Neuron (in vitro differentiated cells): ENCODE measurements around the gene CBLC.

Experiments
- H2AFZ ChIP-seq: one replicate; pipeline ENCODE4 v1.6.1; 2013; ENCODE audit warnings: low read depth, mild to moderate bottlenecking, inconsistent platforms, low read length, moderate library complexity
- H3K27me3 ChIP-seq: one replicate; pipeline ENCODE4 v1.6.1; 2013; ENCODE audit warnings: low read length; ENCODE audit not compliant: insufficient read depth
- H3K36me3 ChIP-seq: one replicate; pipeline ENCODE4 v1.6.1; 2013; ENCODE audit warnings: low read length; ENCODE audit not compliant: insufficient read depth
- H3K4me1 ChIP-seq: one replicate; pipeline ENCODE4 v1.6.1; 2013; ENCODE audit warnings: low read length; ENCODE audit not compliant: insufficient read depth
- H3K4me3 ChIP-seq: 2 replicates; pipeline ENCODE4 v1.5.1; 2013; ENCODE audit warnings: mild to moderate bottlenecking, low read length, moderate library complexity
- H3K9me3 ChIP-seq: one replicate; pipeline ENCODE4 v1.6.1; 2013; ENCODE audit warnings: low read length

Gene CBLC

DNA sequence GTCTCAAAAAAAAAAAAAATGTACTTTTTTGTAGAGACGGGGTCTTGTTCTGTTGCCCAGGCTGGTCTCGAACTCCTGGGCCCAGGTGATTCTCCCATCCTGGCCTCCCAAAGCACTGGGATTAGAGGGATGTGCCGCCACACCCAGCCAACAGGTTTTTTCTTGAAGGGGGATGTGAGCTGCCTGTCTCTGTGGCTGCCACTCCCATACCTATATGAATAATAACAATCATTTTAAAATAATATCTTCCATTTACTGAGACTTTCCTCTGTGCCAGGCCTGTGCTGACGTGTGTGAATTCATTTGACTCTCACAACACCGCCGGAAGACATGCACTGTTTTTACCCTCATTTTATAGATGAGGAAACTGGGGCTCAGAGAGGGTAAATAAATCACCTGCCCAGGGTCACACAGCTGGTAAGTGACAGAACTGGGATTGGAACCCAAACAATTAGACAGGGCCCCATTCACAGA lies 36.4 kb upstream of the CBLC start:
- Histone ChIP-seq H3K4me3 (no peak overlapping the region), H3K4me1 (peaks cover 5% of the 10 kb centered on the region), H3K9me3 (no peaks in the 10 kb centered on the region), H3K27me3 (peaks cover 14% of the 10 kb centered on the region), H3K36me3 (no peaks in the 10 kb centered on the region), H2AFZ (no peak overlapping the region)

DNA sequence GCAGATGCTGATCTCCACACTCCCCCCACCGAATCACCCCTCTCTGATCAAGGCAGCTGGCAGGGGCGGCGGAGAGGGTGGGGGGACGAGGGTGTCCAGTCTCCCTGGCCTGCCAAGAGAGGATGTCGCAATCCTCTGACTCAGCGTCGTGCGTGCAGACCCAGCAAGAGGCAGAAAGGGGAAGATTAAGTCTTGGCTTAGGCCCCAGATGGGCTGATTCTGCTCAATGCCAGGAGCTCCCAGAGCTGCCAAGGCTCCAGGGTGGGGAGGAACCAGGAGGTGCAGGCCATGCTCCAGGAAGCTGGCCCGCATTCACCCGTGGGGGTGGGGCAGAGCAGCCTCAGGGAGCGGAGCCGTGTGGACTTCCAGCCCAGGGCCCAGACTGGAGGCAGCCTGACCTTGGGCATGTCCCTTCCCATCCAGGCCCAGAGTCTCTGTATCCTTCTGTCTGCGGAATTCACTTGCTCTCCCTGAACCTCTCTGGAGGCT lies 35.8 kb upstream of the CBLC start:
- Histone ChIP-seq H3K4me1 (peaks cover 5% of the 10 kb centered on the region), H2AFZ (no peak overlapping the region), H3K4me3 (no peak overlapping the region), H3K27me3 (peaks cover 16% of the 10 kb centered on the region), H3K9me3 (no peaks in the 10 kb centered on the region), H3K36me3 (no peaks in the 10 kb centered on the region)

DNA sequence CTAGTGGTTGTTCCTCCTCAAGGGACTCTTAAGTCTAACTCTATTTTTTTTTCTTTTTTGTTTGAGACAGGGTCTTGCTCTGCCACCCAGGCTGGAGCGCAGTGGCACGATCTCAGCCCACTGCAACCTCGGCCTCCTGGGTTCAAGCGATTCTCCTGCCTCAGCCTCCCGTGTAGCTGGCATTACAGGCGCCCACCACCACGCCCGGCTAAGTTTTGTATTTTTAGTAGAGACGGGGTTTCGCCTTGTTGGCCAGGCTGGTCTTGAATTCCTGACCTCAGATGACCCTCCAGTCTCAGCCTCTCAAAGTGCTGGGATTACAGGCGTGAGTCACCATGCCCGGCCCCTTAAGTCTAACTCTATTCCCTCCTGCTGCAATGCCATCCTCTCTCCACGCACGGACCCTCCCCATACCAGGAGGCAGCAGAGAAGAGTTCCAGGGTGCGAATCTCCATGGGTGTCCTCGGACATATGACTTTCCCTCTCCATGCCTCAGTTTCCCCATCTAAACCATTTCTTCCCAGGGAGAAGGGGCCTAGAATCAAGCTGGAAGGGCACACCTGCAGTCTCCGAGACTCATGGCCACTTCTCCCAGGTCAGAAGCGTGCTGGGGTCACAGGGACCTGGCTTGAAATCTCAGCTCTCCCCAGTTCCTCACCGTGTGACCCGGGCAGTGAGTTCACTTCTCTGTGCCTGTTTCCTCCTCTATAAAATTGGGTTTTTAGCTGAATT lies 35.2 kb upstream of the CBLC start:
- Histone ChIP-seq H3K4me1 (peaks cover 8% of the 10 kb centered on the region), H2AFZ (no peak overlapping the region), H3K27me3 (peaks cover 12% of the 10 kb centered on the region), H3K4me3 (no peak overlapping the region), H3K36me3 (no peaks in the 10 kb centered on the region), H3K9me3 (no peaks in the 10 kb centered on the region)

DNA sequence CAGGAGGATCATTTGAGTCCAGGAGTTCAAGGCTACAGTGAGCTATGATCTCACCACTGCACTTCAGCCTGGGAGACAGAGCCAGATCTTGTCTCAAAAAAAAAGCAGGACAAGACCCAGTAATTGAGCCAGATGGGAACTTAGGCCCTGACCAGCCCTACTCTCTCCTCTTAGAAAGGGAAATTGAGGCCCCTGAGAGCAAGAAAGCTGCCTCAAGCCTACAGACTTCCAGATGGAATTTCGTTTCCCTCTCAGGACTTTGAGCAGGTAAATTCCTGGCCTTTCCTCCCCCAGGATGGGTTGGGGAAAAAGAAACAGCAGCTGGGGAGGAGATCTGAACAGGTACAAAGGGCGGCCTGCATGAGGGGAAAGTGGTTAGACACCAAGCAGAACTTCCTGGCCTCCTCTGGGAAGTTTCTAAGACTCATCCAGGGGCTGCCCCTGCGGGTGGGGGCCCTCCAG lies 32.8 kb upstream of the CBLC start:
- no peak overlapping the region for H2AFZ ChIP-seq
- H3K4me3 ChIP-seq: no peak overlapping the region
- peaks cover 11% of the 10 kb centered on the region for H3K27me3 ChIP-seq
- H3K36me3 ChIP-seq: no peaks in the 10 kb centered on the region
- peaks cover 20% of the 10 kb centered on the region for H3K4me1 ChIP-seq
- no peaks in the 10 kb centered on the region for H3K9me3 ChIP-seq

DNA sequence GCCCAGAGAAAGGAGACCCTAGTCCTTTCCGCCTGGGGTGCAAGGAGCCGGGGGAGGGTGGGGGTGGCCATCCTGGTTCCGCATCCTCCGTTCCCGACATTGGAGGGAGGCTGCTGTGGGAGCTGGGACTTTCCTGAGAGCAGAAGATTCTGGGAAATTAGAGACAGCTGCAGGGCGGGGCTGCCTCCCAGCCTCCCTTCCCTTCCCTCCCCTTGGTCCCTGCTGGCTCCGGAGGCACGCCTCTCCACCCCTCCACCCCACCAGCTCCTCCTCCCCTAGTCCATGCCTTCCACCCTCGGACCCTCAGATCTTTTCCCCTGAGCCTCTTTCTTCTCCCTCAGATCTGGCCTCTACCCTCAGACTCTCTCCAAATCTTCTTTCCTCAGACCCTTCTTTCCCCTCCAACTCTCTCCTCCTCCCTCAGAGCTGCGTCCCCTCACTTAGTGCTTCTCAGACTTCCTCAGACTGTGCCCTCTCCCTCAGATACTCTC lies 32.3 kb upstream of the CBLC start:
- Histone ChIP-seq H2AFZ (no peak overlapping the region), H3K36me3 (no peaks in the 10 kb centered on the region), H3K4me1 (peaks cover 20% of the 10 kb centered on the region), H3K4me3 (no peak overlapping the region), H3K27me3 (peaks cover 11% of the 10 kb centered on the region), H3K9me3 (no peaks in the 10 kb centered on the region)

DNA sequence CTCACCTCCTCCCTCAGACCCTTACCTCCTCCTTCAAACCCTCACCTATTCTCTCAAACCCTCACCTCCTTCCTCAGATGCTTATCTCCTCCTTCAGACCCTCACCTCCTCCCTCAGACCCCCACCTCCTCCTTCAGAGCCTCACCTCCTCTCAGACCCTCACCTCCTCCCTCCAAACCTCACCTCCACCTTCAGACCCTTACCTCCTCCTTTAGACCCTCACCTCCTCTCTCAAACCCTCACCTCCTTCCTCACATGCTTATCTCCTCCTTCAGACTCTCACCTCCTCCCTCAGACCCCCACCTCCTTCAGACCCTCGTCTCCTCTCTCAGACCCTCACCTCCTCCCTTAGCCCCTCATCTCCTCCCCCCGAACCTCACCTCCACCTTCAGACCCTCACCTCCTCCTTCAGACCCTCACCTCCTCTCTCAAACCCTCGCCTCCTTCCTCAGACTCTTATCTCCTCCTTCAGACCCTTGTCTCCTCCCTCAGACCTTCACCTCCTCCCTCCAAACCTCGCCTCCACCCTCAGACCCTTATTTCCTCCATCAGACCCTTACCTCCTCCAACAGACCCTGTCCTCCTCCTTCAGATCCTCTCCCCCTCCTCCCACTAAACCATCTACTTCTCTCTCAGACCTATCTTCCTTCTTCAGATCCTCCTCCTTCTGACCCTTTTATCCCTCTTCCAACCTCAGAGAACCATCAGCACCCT lies 31.6 kb upstream of the CBLC start:
- Histone ChIP-seq H3K4me1 (peaks cover 20% of the 10 kb centered on the region), H3K27me3 (peaks cover 11% of the 10 kb centered on the region), H3K9me3 (no peaks in the 10 kb centered on the region), H2AFZ (no peak overlapping the region), H3K36me3 (no peaks in the 10 kb centered on the region), H3K4me3 (no peak overlapping the region)

DNA sequence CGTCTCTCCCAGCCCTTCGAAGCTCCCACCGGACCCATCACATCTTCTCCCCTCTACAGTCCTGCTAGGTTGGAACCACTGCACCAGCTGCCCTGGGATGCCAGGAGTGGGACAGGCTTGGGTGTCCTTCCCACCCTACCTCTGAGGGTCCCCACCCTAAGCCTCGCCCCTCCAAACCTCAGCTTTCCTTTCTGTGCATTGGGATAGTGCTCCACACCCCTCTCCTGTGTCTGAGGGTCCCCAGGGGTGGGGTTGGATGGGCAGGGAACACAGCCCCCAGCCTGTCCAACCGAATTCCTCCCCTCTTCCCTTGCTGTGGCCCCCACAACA lies 31.1 kb upstream of the CBLC start:
- H3K4me1 ChIP-seq: peaks cover 20% of the 10 kb centered on the region
- no peaks in the 10 kb centered on the region for H3K36me3 ChIP-seq
- no peak overlapping the region for H2AFZ ChIP-seq
- H3K4me3 ChIP-seq: no peak overlapping the region
- peaks cover 11% of the 10 kb centered on the region for H3K27me3 ChIP-seq
- H3K9me3 ChIP-seq: no peaks in the 10 kb centered on the region

DNA sequence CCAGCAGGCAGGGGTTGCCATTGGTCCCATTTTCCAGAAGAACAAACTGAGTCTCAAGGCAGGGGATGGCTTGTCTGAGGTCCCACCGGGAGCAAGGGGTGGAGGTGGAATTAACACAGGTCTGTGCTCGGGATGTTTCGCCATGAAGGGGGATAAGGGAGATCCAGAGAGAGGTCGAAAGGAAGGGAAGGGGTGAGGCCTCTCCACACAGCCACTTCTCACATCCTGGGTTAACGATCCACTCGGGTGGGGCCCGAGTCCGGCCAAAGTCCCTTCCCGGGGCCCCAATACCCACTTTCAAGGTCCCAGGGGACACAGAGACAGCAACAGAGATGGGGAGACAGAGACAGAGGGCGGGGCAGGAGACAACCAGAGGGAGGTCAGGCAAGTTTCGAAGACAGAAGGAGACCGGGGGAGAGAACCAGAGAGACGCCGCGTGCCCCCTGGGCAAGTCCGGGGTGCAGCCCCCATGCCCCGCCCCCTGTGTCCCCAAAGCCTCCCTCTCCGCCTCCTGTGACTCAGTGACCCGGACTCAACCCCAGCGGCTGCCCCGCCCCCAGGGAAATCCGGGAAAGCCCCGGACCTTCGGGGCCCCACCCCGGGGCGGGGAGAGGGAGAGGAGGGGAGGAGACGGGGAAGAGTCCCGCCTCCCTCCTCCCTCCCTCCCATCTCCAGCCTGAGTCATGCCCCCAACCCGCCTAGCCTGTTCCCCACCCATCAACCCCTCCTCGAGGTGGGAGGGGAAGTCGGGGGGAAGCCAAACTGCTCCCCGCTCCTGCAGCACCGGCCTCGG lies 30.5 kb upstream of the CBLC start:
- Histone ChIP-seq H3K27me3 (peaks cover 11% of the 10 kb centered on the region), H3K4me3 (peak overlapping the region; percentile 50), H3K36me3 (no peaks in the 10 kb centered on the region), H3K4me1 (peaks cover 15% of the 10 kb centered on the region), H2AFZ (peak overlapping the region; percentile 70), H3K9me3 (no peaks in the 10 kb centered on the region)

DNA sequence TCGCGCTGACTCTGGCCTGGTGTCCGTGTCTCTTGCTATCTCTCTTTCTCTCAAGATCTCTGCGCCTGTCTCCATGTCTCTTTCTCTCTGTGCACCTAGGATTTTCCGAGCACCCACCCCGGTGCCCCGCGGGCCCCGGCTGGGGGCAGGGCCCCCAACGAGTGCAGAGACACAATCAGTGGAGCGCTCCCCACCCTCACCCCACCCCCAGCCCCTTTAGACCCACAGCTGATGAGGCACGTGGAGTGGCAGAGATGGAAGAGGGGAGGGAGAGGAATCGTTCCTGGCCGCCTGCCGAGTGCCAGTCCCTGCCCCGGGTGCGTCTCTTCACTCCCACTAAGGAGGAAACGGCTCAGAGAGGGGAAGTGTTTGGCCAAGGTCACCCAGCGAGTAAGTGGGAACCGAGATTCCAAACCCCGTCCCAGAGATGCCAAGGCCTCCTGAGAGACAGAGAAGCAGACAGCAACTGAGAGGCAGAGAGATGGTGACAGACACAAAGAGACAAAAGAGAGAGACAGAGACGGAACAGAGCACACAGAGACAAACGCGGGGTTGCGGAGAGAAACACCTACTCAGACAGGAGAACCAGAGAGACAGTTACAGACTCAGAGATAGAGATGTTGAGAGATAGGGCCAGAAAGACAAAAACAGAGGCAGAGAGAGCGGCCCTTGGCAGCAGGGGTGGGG lies 29.8 kb upstream of the CBLC start:
- peak overlapping the region; percentile 70 for H2AFZ ChIP-seq
- H3K4me3 ChIP-seq: peak overlapping the region; percentile 50
- H3K36me3 ChIP-seq: no peaks in the 10 kb centered on the region
- H3K4me1 ChIP-seq: peaks cover 18% of the 10 kb centered on the region
- no peaks in the 10 kb centered on the region for H3K9me3 ChIP-seq
- H3K27me3 ChIP-seq: peaks cover 11% of the 10 kb centered on the region

DNA sequence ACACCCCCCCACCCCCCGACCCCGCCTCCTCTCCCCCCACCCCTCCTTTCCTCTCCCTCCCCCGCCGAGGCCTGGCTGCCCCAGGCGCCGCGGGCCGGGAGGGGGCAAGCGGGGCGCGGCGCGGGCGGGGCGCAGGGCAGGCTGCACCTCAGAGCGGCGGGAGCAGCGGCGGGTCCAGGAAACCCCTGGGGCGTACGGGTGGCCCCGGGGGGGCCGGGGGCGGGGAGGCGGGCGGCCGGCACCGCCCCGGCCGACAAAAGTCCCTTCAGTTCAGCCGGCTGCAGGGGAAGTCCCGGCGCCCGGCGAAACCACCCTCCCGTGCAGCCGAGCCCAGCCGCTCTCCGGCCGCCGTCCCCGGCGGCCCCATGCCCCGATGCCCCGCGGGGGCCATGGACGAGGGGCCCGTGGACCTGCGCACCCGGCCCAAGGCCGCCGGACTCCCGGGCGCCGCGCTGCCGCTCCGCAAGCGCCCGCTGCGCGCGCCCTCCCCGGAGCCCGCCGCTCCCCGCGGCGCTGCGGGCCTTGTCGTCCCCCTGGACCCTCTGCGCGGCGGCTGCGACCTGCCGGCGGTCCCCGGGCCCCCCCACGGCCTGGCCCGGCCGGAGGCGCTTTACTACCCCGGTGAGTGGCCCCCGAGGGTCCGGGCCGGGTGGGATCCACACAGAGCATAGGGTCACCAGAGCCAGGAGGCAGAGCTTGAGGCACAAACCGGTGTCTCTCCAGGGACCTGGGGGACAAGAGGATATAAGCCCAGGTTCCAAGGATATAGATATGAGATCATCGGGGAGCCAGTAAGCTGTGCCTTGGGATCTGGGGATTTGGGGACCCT lies 29.1 kb upstream of the CBLC start, which contains the start of gene BCL3:
TSS of gene BCL3 (plus strand) at position 283 of the 829 bp plus-strand sequence. CDS start at position 366, 83 bp downstream.
- no peaks in the 10 kb centered on the region for H3K9me3 ChIP-seq
- H3K27me3 ChIP-seq: peaks cover 11% of the 10 kb centered on the region
- peak within 1 kb of the TSS; percentile 70 for H2AFZ ChIP-seq
- no peaks in the 10 kb centered on the region for H3K36me3 ChIP-seq
- H3K4me1 ChIP-seq: peaks cover 22% of the 10 kb centered on the region
- peak within 1 kb of the TSS; percentile 50 for H3K4me3 ChIP-seq

DNA sequence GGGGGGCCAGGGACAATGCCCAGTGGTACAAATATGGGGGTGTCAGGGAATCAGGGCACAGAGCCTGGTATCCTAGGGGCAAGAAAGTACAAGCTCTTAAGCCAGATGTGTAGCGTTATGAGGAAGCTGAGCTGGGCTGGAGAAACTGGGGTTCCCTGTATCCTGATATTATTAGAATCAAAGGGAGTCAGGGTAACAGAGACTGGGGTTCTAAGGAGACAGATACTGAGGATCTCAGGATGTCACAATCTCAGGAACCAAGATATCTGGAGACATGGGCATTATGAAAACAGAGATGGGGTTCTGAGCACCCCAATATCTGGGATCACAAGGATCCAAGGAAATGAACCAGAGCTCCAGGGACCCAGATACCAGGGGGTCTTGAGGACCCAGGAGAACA lies 28.4 kb upstream of the CBLC start:
- H3K36me3 ChIP-seq: no peaks in the 10 kb centered on the region
- no peak overlapping the region for H2AFZ ChIP-seq
- peak overlapping the region; percentile 50 for H3K4me3 ChIP-seq
- H3K9me3 ChIP-seq: no peaks in the 10 kb centered on the region
- H3K4me1 ChIP-seq: peaks cover 28% of the 10 kb centered on the region
- peaks cover 11% of the 10 kb centered on the region for H3K27me3 ChIP-seq

DNA sequence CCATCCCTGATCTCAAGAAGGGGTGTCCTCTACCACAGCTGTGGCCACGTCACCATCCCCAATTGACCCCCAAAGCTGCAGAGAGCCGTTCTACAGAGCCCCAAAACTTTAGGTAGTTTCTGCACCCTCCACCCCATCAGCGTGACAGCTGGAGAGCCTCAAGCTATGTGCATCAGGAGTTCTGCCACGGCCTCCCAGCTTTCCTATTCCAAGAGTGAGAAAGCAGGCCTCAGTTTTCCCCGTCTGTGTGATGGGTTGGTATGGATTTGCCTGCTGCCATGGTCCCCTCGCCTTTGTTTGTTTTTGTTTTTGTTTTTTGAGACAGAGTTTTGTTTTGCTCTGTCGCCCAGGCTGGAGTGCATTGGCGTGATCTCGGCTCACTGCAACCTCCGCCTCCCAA lies 27.7 kb upstream of the CBLC start:
- H2AFZ ChIP-seq: no peak overlapping the region
- H3K4me1 ChIP-seq: peaks cover 35% of the 10 kb centered on the region
- no peaks in the 10 kb centered on the region for H3K36me3 ChIP-seq
- no peak overlapping the region for H3K4me3 ChIP-seq
- peaks cover 11% of the 10 kb centered on the region for H3K27me3 ChIP-seq
- no peaks in the 10 kb centered on the region for H3K9me3 ChIP-seq
